NCI-H524 (cell line): Measurements from ENCODE around the gene CFB.

ENCODE experiments used
- DNase-seq, 2 experiments: peaks; one replicate each; lab custom pipeline; 2025; lab: John Stamatoyannopoulos, UW

The CFB gene

GRCh38 chr6:31948753-31949413 lies 3.0 kb downstream of the CFB start:
- no peak for DNase-seq

GRCh38 chr6:31949926-31950548 lies 4.1 kb downstream of the CFB start:
- DNase-seq = no peak

- peak in 1 of 2 experiments; percentile 49 for DNase-seq
These were observed 6.4 kb downstream of the CFB start for GRCh38 chr6:31952140-31952805.

- DNase-seq = no peak
These were observed 7.0 kb downstream of the CFB start for GRCh38 chr6:31952890-31953289.

GRCh38 chr6:31954511-31954910 lies 8.6 kb downstream of the CFB start:
- DNase-seq = no peak

- no peak for DNase-seq
These were observed 10.9 kb downstream of the CFB start for GRCh38 chr6:31956796-31957195.

- DNase-seq = no peak
These were observed 12.5 kb downstream of the CFB start for GRCh38 chr6:31958412-31958740.

GRCh38 chr6:31958741-31959739 lies 13.1 kb downstream of the CFB start, which contains the start of the genes NELFE and SKIC2:
Gene NELFE, minus strand, starts transcription at chr6:31958971. Its CDS starts 525 bp downstream, at chr6:31958446.
Gene SKIC2, plus strand, starts transcription at chr6:31959175. Its CDS starts 18 bp downstream, at chr6:31959193.
- DNase-seq = peak; percentile 81 to 98

- no peak for DNase-seq
These were observed 15.7 kb downstream of the CFB start for GRCh38 chr6:31961616-31962015.

GRCh38 chr6:31963921-31964320 lies 18.0 kb downstream of the CFB start:
- no peak for DNase-seq

- no peak for DNase-seq
These were observed 19.8 kb downstream of the CFB start for GRCh38 chr6:31965700-31966099.

GRCh38 chr6:31966506-31966905 lies 20.6 kb downstream of the CFB start:
- no peak for DNase-seq

- DNase-seq = no peak
These were observed 21.4 kb downstream of the CFB start for GRCh38 chr6:31966997-31967925.

- no peak for DNase-seq
These were observed 22.0 kb downstream of the CFB start for GRCh38 chr6:31967926-31968320.

- DNase-seq = no peak
These were observed 22.4 kb downstream of the CFB start for GRCh38 chr6:31968326-31968725.

GRCh38 chr6:31968791-31969711 lies 23.2 kb downstream of the CFB start:
- DNase-seq = no peak

- no peak for DNase-seq
These were observed 24.1 kb downstream of the CFB start for GRCh38 chr6:31969712-31970603.

GRCh38 chr6:31970604-31971271 lies 24.8 kb downstream of the CFB start:
- DNase-seq = peak in 1 of 2 experiments; percentile 20
